Keratinocyte (primary cell): Measurements from ENCODE around the gene TRIM47.

Experiments
- EZH2 ChIP-seq: IDR thresholded peaks from one replicate; pipeline ENCODE4 v1.6.1; 2012; ENCODE audit warnings: inconsistent platforms, mild to moderate bottlenecking, low read length, moderate library complexity
- TF ChIP-seq, protein P1 (sequence below), 3 experiments: IDR thresholded peaks in 1 of 3; conservative IDR thresholded peaks in 1 of 3; optimal IDR thresholded peaks in 1 of 3; 2 replicates in 2 of 3; 3 replicates in 1 of 3; pipeline versions ENCODE3 to v1.5.1; 2011; ENCODE audit warnings: low read length in 3 of 3, mild to moderate bottlenecking in 3 of 3, moderate library complexity in 2 of 3, control low read depth in 1 of 3, inconsistent platforms in 1 of 3; ENCODE audit not compliant: insufficient read depth in 2 of 3; ENCODE audit errors: extremely low read depth in 1 of 3

- TF ChIP-seq, protein P1, sequence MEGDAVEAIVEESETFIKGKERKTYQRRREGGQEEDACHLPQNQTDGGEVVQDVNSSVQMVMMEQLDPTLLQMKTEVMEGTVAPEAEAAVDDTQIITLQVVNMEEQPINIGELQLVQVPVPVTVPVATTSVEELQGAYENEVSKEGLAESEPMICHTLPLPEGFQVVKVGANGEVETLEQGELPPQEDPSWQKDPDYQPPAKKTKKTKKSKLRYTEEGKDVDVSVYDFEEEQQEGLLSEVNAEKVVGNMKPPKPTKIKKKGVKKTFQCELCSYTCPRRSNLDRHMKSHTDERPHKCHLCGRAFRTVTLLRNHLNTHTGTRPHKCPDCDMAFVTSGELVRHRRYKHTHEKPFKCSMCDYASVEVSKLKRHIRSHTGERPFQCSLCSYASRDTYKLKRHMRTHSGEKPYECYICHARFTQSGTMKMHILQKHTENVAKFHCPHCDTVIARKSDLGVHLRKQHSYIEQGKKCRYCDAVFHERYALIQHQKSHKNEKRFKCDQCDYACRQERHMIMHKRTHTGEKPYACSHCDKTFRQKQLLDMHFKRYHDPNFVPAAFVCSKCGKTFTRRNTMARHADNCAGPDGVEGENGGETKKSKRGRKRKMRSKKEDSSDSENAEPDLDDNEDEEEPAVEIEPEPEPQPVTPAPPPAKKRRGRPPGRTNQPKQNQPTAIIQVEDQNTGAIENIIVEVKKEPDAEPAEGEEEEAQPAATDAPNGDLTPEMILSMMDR (optimal IDR thresholded peaks at IDR 0.05 in 1 of 3, IDR thresholded peaks at IDR 0.05 in 1 of 3, conservative IDR thresholded peaks at IDR 0.05 in 1 of 3; ENCODE audit: extremely low read depth in 1 of 3, insufficient read depth in 2 of 3, low read length in 3 of 3) = peak; percentile 52 to 73 (median 72)
- no peak for TF ChIP-seq EZH2
Observed at GRCh38 chr17:75927286-75927922, 49.0 kb upstream of the TRIM47 start.
